ENCODE results near the gene TWF2. TPM values are rescaled to one million over a fixed set of nuclear protein-coding genes. Genes with fewer than 3 reads are reported as not detected.
"Not testable (repeated sequence)": the region's sequence is repeated elsewhere in the genome, so short reads cannot be mapped to it uniquely, and the experiment has no call there.

Gene TWF2
- polyA plus RNA-seq, 3 donors, result 141 to 199 (median 176) TPM

DNA sequence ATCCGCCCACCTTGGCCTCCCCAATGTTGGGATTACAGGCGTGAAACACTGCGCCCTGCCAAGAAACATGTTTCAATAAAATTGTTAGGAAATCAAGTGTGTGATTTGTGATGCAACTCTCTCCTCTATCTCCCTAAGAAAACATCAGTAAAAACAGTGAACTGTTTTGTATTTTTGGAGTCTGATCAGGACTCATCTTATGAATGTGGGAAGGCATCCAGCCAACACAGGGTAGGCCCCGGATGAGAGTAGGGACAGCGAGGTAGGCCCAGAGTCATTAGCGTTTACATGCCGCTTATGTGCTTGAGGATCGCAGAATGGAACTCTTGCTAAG lies 47.8 kb upstream of the TWF2 start:
- Histone ChIP-seq H3K4me2 (replicated peaks; ENCODE audit: extremely low read depth, low read length, poor library complexity, severe bottlenecking) (peak overlapping the region; percentile 82), H3K79me2 (ENCODE audit: insufficient read depth, low read length) (peaks cover 47% of the 10 kb centered on the region), H3K9me3 (replicated peaks in 1 of 2; ENCODE audit: control insufficient read depth in 1 of 2, insufficient read depth in 1 of 2, low read length in 2 of 2) (no peaks in the 10 kb centered on the region), H3K27ac (ENCODE audit: low read depth in 1 of 2, low read length in 2 of 2) (peak overlapping the region; percentile 97 to 99), H4K20me1 (ENCODE audit: insufficient read depth, low read length) (no peaks in the 10 kb centered on the region), H3K4me3 (replicated peaks in 1 of 3; ENCODE audit: low read depth in 2 of 3, low read length in 3 of 3) (peak overlapping the region in 2 of 3 experiments; percentile 79 to 98), H3K4me1 (ENCODE audit: control insufficient read depth in 1 of 2, insufficient read depth in 2 of 2, low read length in 2 of 2) (peaks cover 12 to 21% of the 10 kb centered on the region in 2 donors), H3K9ac (ENCODE audit: insufficient read depth, low read length, poor library complexity, severe bottlenecking) (peak overlapping the region; percentile 96), H2AFZ (ENCODE audit: insufficient read depth, low read depth, low read length, poor library complexity, severe bottlenecking) (peak overlapping the region; percentile 91), H3K27me3 (ENCODE audit: control insufficient read depth in 2 of 2, insufficient read depth in 2 of 2, low read length in 2 of 2) (no peaks in the 10 kb centered on the region), H3K36me3 (replicated peaks in 1 of 2; ENCODE audit: control insufficient read depth in 1 of 2, insufficient read depth in 2 of 2, low read length in 2 of 2) (peaks cover 13 to 14% of the 10 kb centered on the region in 2 donors)
- Mint-ChIP-seq H3K36me3 (peaks cover 14 to 19% of the 10 kb centered on the region in 2 donors), H3K27me3 (ENCODE audit: low read depth in 3 of 3) (peaks cover 0 to 1% (median 0%) of the 10 kb centered on the region in 3 donors), H3K4me1 (peaks cover 19% of the 10 kb centered on the region), H3K4me3 (peak overlapping the region; percentile 90 to 97), H3K9me3 (no peaks in the 10 kb centered on the region), H3K27ac (peak overlapping the region; percentile 99 to 100 (median 100))
- intact Hi-C loops (cut with micrococcal nuclease), result loop anchor here in 1 of 2 donors (10.0 kb wide), 1 partner anchor 118 kb away; no protein-coding TSS in a partner anchor
- TF ChIP-seq, protein P1, sequence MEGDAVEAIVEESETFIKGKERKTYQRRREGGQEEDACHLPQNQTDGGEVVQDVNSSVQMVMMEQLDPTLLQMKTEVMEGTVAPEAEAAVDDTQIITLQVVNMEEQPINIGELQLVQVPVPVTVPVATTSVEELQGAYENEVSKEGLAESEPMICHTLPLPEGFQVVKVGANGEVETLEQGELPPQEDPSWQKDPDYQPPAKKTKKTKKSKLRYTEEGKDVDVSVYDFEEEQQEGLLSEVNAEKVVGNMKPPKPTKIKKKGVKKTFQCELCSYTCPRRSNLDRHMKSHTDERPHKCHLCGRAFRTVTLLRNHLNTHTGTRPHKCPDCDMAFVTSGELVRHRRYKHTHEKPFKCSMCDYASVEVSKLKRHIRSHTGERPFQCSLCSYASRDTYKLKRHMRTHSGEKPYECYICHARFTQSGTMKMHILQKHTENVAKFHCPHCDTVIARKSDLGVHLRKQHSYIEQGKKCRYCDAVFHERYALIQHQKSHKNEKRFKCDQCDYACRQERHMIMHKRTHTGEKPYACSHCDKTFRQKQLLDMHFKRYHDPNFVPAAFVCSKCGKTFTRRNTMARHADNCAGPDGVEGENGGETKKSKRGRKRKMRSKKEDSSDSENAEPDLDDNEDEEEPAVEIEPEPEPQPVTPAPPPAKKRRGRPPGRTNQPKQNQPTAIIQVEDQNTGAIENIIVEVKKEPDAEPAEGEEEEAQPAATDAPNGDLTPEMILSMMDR (IDR thresholded peaks at IDR 0.05), result no peak
- no peak for DNase-seq
- 73% methylated on average over 5 of the region's 8 CpGs for WGBS (ENCODE audit: insufficient coverage)

DNA sequence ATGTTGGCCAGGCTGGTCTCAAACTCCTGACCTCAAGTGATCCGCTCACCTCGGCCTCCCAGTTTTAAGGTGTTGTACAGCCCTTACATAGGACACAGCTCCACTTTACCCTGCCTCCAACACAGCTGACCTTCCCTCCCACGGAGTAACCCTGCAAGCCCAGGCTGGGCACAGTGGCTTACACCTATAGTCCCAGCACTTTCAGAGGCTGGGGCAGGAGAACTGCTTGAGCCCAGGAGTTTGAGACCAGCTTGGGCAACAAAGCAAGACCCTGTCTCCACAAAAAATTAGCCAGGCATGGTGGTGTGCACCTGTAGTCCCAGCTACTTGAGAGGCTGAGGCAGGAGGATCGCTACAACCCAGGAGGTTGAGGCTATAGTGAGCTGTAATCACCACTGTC lies 45.1 kb upstream of the TWF2 start:
- not testable (repeated sequence) for H4K20me1 ChIP-seq (ENCODE audit: insufficient read depth, low read length); H3K9ac ChIP-seq (ENCODE audit: insufficient read depth, low read length, poor library complexity, severe bottlenecking); H3K36me3 ChIP-seq (replicated peaks in 1 of 2; ENCODE audit: control insufficient read depth in 1 of 2, insufficient read depth in 2 of 2, low read length in 2 of 2); H3K4me3 Mint-ChIP-seq; H2AFZ ChIP-seq (ENCODE audit: insufficient read depth, low read depth, low read length, poor library complexity, severe bottlenecking); H3K36me3 Mint-ChIP-seq; H3K4me3 ChIP-seq (replicated peaks in 1 of 3; ENCODE audit: low read depth in 2 of 3, low read length in 3 of 3); H3K9me3 ChIP-seq (replicated peaks in 1 of 2; ENCODE audit: control insufficient read depth in 1 of 2, insufficient read depth in 1 of 2, low read length in 2 of 2); H3K27me3 Mint-ChIP-seq (ENCODE audit: low read depth in 3 of 3); H3K27ac Mint-ChIP-seq; H3K4me2 ChIP-seq (replicated peaks; ENCODE audit: extremely low read depth, low read length, poor library complexity, severe bottlenecking); DNase-seq; H3K27ac ChIP-seq (ENCODE audit: low read depth in 1 of 2, low read length in 2 of 2); H3K27me3 ChIP-seq (ENCODE audit: control insufficient read depth in 2 of 2, insufficient read depth in 2 of 2, low read length in 2 of 2); H3K9me3 Mint-ChIP-seq
- 94% methylated on average over 3 of the region's 4 CpGs for WGBS (ENCODE audit: insufficient coverage)
- intact Hi-C loops (cut with micrococcal nuclease), result loop anchor here in 1 of 2 donors (10.0 kb wide), 1 partner anchor 121 kb away; no protein-coding TSS in a partner anchor
- H3K4me1 Mint-ChIP-seq, result peaks cover 26% of the 10 kb centered on the region
- H3K79me2 ChIP-seq (ENCODE audit: insufficient read depth, low read length), result peaks cover 32% of the 10 kb centered on the region
- H3K4me1 ChIP-seq (ENCODE audit: control insufficient read depth in 1 of 2, insufficient read depth in 2 of 2, low read length in 2 of 2), result peaks cover 15 to 25% of the 10 kb centered on the region in 2 donors

All from CD14-positive monocyte (primary cell).